Fibroblast of the aortic adventitia (primary cell): ENCODE results near the gene KLHL3. TPM values are rescaled to one million over a fixed set of nuclear protein-coding genes. Genes with fewer than 3 reads are reported as not detected.
A peak's percentile ranks its signal among the peaks of the same experiment; 100 is the strongest.

ENCODE experiments used
- DNase-seq: peaks from one replicate; pipeline ENCODE4 v3.0.0-alpha.2; 2010; ENCODE audit warnings: low read depth
- H3K4me3 ChIP-seq: 2 replicates; pipeline ENCODE4 v1.5.1; 2011; ENCODE audit warnings: low read depth, mild to moderate bottlenecking, control low read depth, low read length, moderate library complexity
- CTCF ChIP-seq: IDR thresholded peaks from 2 replicates; pipeline ENCODE4 v1.5.1; 2011; ENCODE audit warnings: mild to moderate bottlenecking, low read length, control low read depth, inconsistent platforms; ENCODE audit not compliant: insufficient read depth
- total RNA-seq: library from RNA; depleted of rRNA; stranded (reverse); fragments of >200 nt; gene quantifications from 2 replicates; pipeline ENCODE4 v1.2.3, GENCODE V29; 2012; ENCODE audit warnings: low replicate concordance

The KLHL3 gene
- total RNA-seq, 1 donor = 1.3 TPM

GRCh38 chr5:137627293-137627692 lies 108.6 kb downstream of the KLHL3 start:
- DNase-seq = no peak
- H3K4me3 ChIP-seq = no peak overlapping the region
- TF ChIP-seq CTCF = no peak

- DNase-seq = no peak
- H3K4me3 ChIP-seq = no peak overlapping the region
- no peak for TF ChIP-seq CTCF
These were observed 111.0 kb downstream of the KLHL3 start for GRCh38 chr5:137624786-137625349.

- DNase-seq = peak; percentile 65
- no peak for TF ChIP-seq CTCF
- H3K4me3 ChIP-seq = no peak overlapping the region
These were observed 113.0 kb downstream of the KLHL3 start for GRCh38 chr5:137622850-137623249.

- DNase-seq = peak; percentile 63
- H3K4me3 ChIP-seq = no peak overlapping the region
These were observed 113.7 kb downstream of the KLHL3 start for GRCh38 chr5:137621861-137622823.

GRCh38 chr5:137621306-137621705 lies 114.6 kb downstream of the KLHL3 start:
- no peak for TF ChIP-seq CTCF
- no peak for DNase-seq

More at GRCh38 chr5:137621861-137622823, 113.7 kb downstream of the KLHL3 start:
- TF ChIP-seq CTCF = no peak

GRCh38 chr5:137619191-137619870 lies 116.6 kb downstream of the KLHL3 start:
- H3K4me3 ChIP-seq = no peak overlapping the region
- DNase-seq = peak; percentile 94
- no peak for TF ChIP-seq CTCF

More at GRCh38 chr5:137621306-137621705, 114.6 kb downstream of the KLHL3 start:
- no peak overlapping the region for H3K4me3 ChIP-seq
